K562 (cell line): ENCODE results near the gene SLAMF8. TPM values are rescaled to one million over a fixed set of nuclear protein-coding genes. Genes with fewer than 3 reads are reported as not detected.

Experiments
- BRCA1 ChIP-seq, 2 experiments: fragments of 450-650 bp in 1 of 2; sonication (generic) in 1 of 2; formaldehyde crosslinking in 1 of 2; IDR thresholded peaks; 2 replicates each; pipeline versions ENCODE4 v1.5.0 to v1.6.1; 2017 to 2020; ENCODE audit warnings: mild to moderate bottlenecking in 1 of 2, missing genetic modification reagents in 1 of 2
- BRD9 ChIP-seq: fragments of 450-650 bp; IDR thresholded peaks from 2 replicates; pipeline ENCODE4 v1.6.1; 2018; ENCODE audit warnings: low read depth; ENCODE audit not compliant: partially characterized antibody
- CTBP1 ChIP-seq: fragments of 450-650 bp; IDR thresholded peaks from 2 replicates; pipeline ENCODE4 v1.6.1; 2016; ENCODE audit warnings: borderline replicate concordance
- CTCFL ChIP-seq: IDR thresholded peaks from 2 replicates; pipeline ENCODE4 v1.6.1; 2011; ENCODE audit warnings: borderline replicate concordance, low read depth, mild to moderate bottlenecking, moderate library complexity, low read length; ENCODE audit not compliant: insufficient read depth, poor library complexity, severe bottlenecking
- FOXK2 ChIP-seq, 2 experiments: fragments of 450-650 bp; IDR thresholded peaks in 1 of 2; conservative IDR thresholded peaks in 1 of 2; 2 replicates each; pipeline ENCODE4 v1.6.1; 2016; ENCODE audit warnings: low read depth in 2 of 2, mild to moderate bottlenecking in 1 of 2
- KDM2B ChIP-seq: fragments of 250-450 bp; sonication (Bioruptor Pico); IDR thresholded peaks from 2 replicates; pipeline ENCODE4 v1.8.0; 2021; ENCODE audit warnings: mild to moderate bottlenecking, moderate library complexity
- KLF1 ChIP-seq: fragments of 450-650 bp; IDR thresholded peaks from 2 replicates; pipeline ENCODE4 v1.6.1; 2016; ENCODE audit warnings: missing genetic modification characterization, missing compliant biosample characterization
- MAZ ChIP-seq, 2 experiments: fragments of 450-650 bp in 1 of 2; sonication (generic) in 1 of 2; formaldehyde crosslinking; IDR thresholded peaks in 1 of 2; conservative IDR thresholded peaks in 1 of 2; 2 replicates each; pipeline versions ENCODE4 v1.4.0 to v1.5.0; 2020; ENCODE audit warnings: mild to moderate bottlenecking in 1 of 2, missing genetic modification reagents in 1 of 2
- NBN ChIP-seq: fragments of 450-650 bp; IDR thresholded peaks from 2 replicates; pipeline ENCODE4 v1.6.1; 2016; ENCODE audit warnings: low read depth, mild to moderate bottlenecking
- POLR2B ChIP-seq: fragments of 450-650 bp; IDR thresholded peaks from 2 replicates; pipeline ENCODE4 v1.6.1; 2018; ENCODE audit warnings: low read depth; ENCODE audit not compliant: partially characterized antibody
- PREB ChIP-seq: sonication (generic); formaldehyde crosslinking; IDR thresholded peaks from 2 replicates; pipeline ENCODE4 v1.8.1; 2023; ENCODE audit warnings: mild to moderate bottlenecking, missing genetic modification reagents
- RBM39 ChIP-seq: fragments of 200-400 bp; formaldehyde crosslinking; optimal IDR thresholded peaks from 2 replicates; pipeline ENCODE3; 2018; ENCODE audit warnings: low read depth, low read length
- SMAD3 ChIP-seq: fragments of 450-650 bp; formaldehyde crosslinking; conservative IDR thresholded peaks from 2 replicates; pipeline ENCODE4 v1.4.0; 2020; ENCODE audit warnings: mild to moderate bottlenecking
- YY1 ChIP-seq, 3 experiments: IDR thresholded peaks; 2 replicates each; pipeline ENCODE4 v1.6.1; 2011; ENCODE audit warnings: low read length in 2 of 3, mild to moderate bottlenecking in 2 of 3, moderate library complexity in 2 of 3, borderline replicate concordance in 1 of 3, control low read depth in 1 of 3, low read depth in 1 of 3; ENCODE audit not compliant: insufficient read depth in 3 of 3, insufficient replicate concordance in 2 of 3, control insufficient read depth in 1 of 3, insufficient read length in 1 of 3; ENCODE audit errors: extremely low read depth in 1 of 3
- ZEB2 ChIP-seq: fragments of 450-650 bp; IDR thresholded peaks from 2 replicates; pipeline ENCODE4 v1.6.1; 2016
- ZKSCAN8 ChIP-seq: fragments of 200-800 bp; sonication (Bioruptor generic); IDR thresholded peaks from 2 replicates; pipeline ENCODE4 v1.6.1; 2016; ENCODE audit warnings: missing genetic modification characterization, missing compliant biosample characterization
- ZNF23 ChIP-seq: fragments of 250-450 bp; sonication (Bioruptor Pico); IDR thresholded peaks from 2 replicates; pipeline ENCODE4 v1.4.0; 2020; ENCODE audit warnings: mild to moderate bottlenecking
- polyA plus RNA-seq, 8 experiments: library from polyadenylated mRNA; depleted of rRNA in 4 of 8; stranded (reverse) in 5 of 8; unstranded in 3 of 8; fragments of >200 nt; fragmentation: Nextera tagmentation in 2 of 8; fragmentation: Illumina TruSeq in 1 of 8; extraction: Ambion mirVana in 2 of 8; extraction: Trizol in 1 of 8; gene quantifications; 2 replicates each; pipeline versions ENCODE4 v1.2.1 to v1.2.3, GENCODE V29; 2011 to 2014; ENCODE audit warnings: inconsistent platforms in 1 of 8, missing spikeins in 1 of 8
- total RNA-seq, 7 experiments: library from RNA; depleted of rRNA in 6 of 7; stranded (reverse); fragments of >200 nt in 6 of 7; fragmentation: Illumina TruSeq in 2 of 7; extraction: Trizol in 2 of 7; gene quantifications; 2 replicates each; pipeline versions ENCODE4 v1.2.1 to v1.2.3, GENCODE V29; 2011 to 2021; ENCODE audit warnings: low replicate concordance in 1 of 7
- TF ChIP-seq, protein P1 (sequence below): sonication (generic); formaldehyde crosslinking; IDR thresholded peaks from 2 replicates; pipeline ENCODE4 v1.9.0; 2022; ENCODE audit warnings: mild to moderate bottlenecking, missing genetic modification reagents
- TF ChIP-seq, protein P2 (sequence below), 2 experiments: fragments of 150-350 bp in 1 of 2; IDR thresholded peaks; 2 replicates each; pipeline ENCODE4 v1.6.1; 2012 to 2016; ENCODE audit warnings: low read depth in 2 of 2, low read length in 2 of 2, mild to moderate bottlenecking in 1 of 2, moderate library complexity in 1 of 2

The SLAMF8 gene
- total and polyA plus RNA-seq, 9 of the 15 experiments (the other 6 are each of a cell fraction or from before 2014, with no cell fraction given), result not detected

DNA sequence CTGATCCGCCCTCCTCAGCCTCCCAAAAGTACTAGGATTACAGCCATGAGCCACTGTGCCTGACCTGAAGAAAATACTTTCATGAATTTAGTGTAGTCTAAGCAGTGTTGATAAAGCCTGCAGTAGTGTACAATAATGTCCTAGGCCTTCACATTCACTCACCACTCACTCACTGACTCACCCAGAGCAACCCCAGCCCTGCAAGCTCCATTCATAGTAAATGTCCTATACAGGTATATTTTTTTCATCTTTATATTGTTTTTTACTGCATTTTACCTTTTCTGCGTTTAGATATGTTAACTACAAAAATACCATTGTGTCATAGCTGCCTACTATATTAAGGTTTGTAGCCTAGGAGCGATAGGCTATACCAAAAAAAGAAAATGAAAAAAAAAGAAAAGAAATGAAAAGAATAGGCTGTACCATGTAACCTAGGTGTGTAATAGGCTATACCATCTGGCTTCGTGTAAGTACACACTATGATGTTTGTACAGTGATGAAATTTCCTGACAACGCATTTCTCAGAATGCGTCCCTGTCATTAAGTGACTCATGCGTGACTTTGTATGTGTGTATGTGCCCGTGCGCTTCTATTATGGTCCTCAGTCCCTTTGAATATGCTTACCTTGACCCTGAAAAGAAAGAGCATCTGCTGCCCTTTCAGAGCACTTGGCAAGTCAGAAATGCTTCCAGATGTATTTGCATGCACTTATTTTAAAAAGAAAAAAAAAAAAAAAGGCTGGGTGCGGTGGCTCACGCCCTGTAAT lies 9.2 kb upstream of the SLAMF8 start (continued):
- TF ChIP-seq MAZ (CRISPR knock-in tag; conservative IDR thresholded peaks at IDR 0.05 in 1 of 2, IDR thresholded peaks at IDR 0.05 in 1 of 2) (no peak), KDM2B (no peak), BRD9 (no peak), ZEB2 (peak; percentile 88), SMAD3 (CRISPR knock-in tag) (no peak), NBN (peak; percentile 29; the same call in 1 of the 2 replicates), RBM39 (no peak), CTCFL (no peak), ZKSCAN8 (no peak), FOXK2 (conservative IDR thresholded peaks at IDR 0.05 in 1 of 2, IDR thresholded peaks at IDR 0.05 in 1 of 2; ENCODE audit: low read depth in 2 of 2) (peak; percentile 56 to 97; a peak in 3 of 4 replicates), ZNF23 (CRISPR knock-in tag) (no peak), BRCA1 (IDR thresholded peaks at IDR 0.05) (no peak), BRCA1 (CRISPR knock-in tag; IDR thresholded peaks at IDR 0.05) (no peak), CTBP1 (peak; percentile 65), KLF1 (tag) (no peak), YY1 (IDR thresholded peaks at IDR 0.05; ENCODE audit: borderline replicate concordance in 1 of 3, control insufficient read depth in 1 of 3, extremely low read depth in 1 of 3, insufficient read depth in 3 of 3, insufficient read length in 1 of 3, insufficient replicate concordance in 2 of 3, low read depth in 1 of 3, low read length in 2 of 3) (no peak), POLR2B (no peak), PREB (CRISPR knock-in tag) (no peak)
- TF ChIP-seq, protein P1, sequence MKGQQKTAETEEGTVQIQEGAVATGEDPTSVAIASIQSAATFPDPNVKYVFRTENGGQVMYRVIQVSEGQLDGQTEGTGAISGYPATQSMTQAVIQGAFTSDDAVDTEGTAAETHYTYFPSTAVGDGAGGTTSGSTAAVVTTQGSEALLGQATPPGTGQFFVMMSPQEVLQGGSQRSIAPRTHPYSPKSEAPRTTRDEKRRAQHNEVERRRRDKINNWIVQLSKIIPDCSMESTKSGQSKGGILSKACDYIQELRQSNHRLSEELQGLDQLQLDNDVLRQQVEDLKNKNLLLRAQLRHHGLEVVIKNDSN (CRISPR knock-in tag), result no peak
- TF ChIP-seq, protein P2, sequence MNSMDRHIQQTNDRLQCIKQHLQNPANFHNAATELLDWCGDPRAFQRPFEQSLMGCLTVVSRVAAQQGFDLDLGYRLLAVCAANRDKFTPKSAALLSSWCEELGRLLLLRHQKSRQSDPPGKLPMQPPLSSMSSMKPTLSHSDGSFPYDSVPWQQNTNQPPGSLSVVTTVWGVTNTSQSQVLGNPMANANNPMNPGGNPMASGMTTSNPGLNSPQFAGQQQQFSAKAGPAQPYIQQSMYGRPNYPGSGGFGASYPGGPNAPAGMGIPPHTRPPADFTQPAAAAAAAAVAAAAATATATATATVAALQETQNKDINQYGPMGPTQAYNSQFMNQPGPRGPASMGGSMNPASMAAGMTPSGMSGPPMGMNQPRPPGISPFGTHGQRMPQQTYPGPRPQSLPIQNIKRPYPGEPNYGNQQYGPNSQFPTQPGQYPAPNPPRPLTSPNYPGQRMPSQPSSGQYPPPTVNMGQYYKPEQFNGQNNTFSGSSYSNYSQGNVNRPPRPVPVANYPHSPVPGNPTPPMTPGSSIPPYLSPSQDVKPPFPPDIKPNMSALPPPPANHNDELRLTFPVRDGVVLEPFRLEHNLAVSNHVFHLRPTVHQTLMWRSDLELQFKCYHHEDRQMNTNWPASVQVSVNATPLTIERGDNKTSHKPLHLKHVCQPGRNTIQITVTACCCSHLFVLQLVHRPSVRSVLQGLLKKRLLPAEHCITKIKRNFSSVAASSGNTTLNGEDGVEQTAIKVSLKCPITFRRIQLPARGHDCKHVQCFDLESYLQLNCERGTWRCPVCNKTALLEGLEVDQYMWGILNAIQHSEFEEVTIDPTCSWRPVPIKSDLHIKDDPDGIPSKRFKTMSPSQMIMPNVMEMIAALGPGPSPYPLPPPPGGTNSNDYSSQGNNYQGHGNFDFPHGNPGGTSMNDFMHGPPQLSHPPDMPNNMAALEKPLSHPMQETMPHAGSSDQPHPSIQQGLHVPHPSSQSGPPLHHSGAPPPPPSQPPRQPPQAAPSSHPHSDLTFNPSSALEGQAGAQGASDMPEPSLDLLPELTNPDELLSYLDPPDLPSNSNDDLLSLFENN (IDR thresholded peaks at IDR 0.05; ENCODE audit: low read depth in 2 of 2, low read length in 2 of 2), result peak in 1 of 2 experiments; percentile 36; a peak in 1 of 4 replicates
